ENCODE measurements around the gene SLC6A17. TPM values are rescaled to one million over a fixed set of nuclear protein-coding genes. Genes with fewer than 3 reads are reported as not detected.

The SLC6A17 gene
- total RNA-seq, 1 experiment from 2014 or later = not detected

- ChIA-PET CTCF (no interaction called here), POLR2A (ENCODE audit: low non-redundant PET) (no interaction called here)
- H3K27ac ChIP-seq (ENCODE audit: low read depth, low read length, poor library complexity, severe bottlenecking) = no peak overlapping the region
- no peak for DNase-seq (ENCODE audit: low spot score)
- H3K4me1 ChIP-seq (ENCODE audit: insufficient read depth, low read length, poor library complexity, severe bottlenecking) = peaks cover 8% of the 10 kb centered on the region
- H3K36me3 ChIP-seq (ENCODE audit: insufficient read depth, low read length, poor library complexity, severe bottlenecking) = no peaks in the 10 kb centered on the region
- no peaks in the 10 kb centered on the region for H3K27me3 ChIP-seq (replicated peaks; ENCODE audit: insufficient read depth, low read depth, low read length, poor library complexity)
- no peak for TF ChIP-seq EZH2 (IDR thresholded peaks at IDR 0.05; ENCODE audit: borderline replicate concordance, low read depth, low read length, poor library complexity, severe bottlenecking)
- TF ChIP-seq, protein P1, sequence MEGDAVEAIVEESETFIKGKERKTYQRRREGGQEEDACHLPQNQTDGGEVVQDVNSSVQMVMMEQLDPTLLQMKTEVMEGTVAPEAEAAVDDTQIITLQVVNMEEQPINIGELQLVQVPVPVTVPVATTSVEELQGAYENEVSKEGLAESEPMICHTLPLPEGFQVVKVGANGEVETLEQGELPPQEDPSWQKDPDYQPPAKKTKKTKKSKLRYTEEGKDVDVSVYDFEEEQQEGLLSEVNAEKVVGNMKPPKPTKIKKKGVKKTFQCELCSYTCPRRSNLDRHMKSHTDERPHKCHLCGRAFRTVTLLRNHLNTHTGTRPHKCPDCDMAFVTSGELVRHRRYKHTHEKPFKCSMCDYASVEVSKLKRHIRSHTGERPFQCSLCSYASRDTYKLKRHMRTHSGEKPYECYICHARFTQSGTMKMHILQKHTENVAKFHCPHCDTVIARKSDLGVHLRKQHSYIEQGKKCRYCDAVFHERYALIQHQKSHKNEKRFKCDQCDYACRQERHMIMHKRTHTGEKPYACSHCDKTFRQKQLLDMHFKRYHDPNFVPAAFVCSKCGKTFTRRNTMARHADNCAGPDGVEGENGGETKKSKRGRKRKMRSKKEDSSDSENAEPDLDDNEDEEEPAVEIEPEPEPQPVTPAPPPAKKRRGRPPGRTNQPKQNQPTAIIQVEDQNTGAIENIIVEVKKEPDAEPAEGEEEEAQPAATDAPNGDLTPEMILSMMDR (conservative IDR thresholded peaks at IDR 0.05; ENCODE audit: low read depth, low read length) = no peak
- intact Hi-C loops (cut with micrococcal nuclease; ENCODE audit: unreplicated experiment) = no loop called here
- no TSS peak for BruUV-seq (replicated peaks)
- H3K4me3 ChIP-seq (ENCODE audit: low read depth, low read length, poor library complexity, severe bottlenecking) = no peak overlapping the region
- H3K9me3 ChIP-seq (ENCODE audit: low read depth, low read length, poor library complexity, severe bottlenecking) = no peaks in the 10 kb centered on the region
Observed at GRCh38 chr1:110243146-110243545, 92.9 kb downstream of the SLC6A17 start.

DNA sequence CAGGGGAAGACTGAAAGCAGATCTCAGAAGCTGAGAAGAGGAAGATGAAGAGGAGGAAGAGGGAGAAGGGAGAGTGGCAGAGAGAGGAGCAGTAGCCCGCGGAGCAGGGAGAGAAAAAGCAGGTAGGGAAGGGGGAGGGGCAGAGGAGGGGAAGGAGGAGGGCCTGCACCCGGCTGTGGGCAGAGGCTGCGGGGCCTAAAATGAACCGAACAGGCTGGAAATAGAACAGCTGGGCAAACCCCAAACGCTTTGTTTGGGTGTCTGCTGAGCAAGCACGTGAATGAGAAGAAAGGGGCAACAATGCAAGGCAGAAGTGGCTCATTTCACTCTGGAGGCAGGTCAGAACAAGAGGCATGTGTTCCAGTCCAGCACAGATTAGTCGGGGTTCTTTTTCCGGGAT, 93.3 kb downstream of the SLC6A17 start:
- no TSS peak for BruUV-seq (replicated peaks)

DNA sequence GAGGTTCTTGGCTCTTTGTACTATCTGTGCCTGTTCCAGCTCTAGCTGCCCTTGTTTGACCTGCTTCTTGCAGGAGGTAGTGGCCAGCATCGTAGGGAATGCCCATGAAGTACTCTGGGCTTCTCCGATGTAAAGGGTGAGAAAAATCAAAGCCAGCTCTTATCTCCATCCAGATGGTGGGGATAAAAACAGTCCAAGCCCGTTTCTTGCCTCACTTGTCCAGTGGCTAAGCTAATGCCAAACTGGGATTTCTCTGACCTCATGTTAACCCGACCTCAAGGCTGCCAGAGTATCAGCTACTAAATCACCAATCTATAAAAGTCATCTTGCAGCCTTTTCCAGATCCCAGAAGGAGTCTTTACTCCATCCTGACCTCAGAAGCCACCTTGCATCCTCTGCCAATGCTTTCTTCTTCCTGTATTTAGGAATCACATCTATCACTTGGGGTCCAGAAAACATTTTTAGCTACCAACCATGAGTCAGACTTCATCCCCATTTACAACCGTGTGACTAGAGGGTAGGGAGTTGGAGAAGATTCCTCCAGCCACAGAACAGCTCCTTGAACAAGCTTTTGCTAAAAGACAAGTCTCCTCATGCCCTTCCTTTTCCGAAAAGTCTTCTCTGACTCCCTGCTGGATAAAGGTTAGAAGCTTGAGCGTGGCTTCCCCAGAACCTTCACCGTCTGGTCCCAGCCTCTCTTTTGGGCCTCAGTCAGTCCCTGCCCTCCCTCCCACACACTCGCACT, 95.8 kb downstream of the SLC6A17 start:
- Histone ChIP-seq H3K36me3 (ENCODE audit: insufficient read depth, low read length, poor library complexity, severe bottlenecking) (no peaks in the 10 kb centered on the region), H3K9me3 (ENCODE audit: low read depth, low read length, poor library complexity, severe bottlenecking) (no peaks in the 10 kb centered on the region), H3K27me3 (replicated peaks; ENCODE audit: insufficient read depth, low read depth, low read length, poor library complexity) (no peaks in the 10 kb centered on the region), H3K27ac (ENCODE audit: low read depth, low read length, poor library complexity, severe bottlenecking) (no peak overlapping the region), H3K4me1 (ENCODE audit: insufficient read depth, low read length, poor library complexity, severe bottlenecking) (no peaks in the 10 kb centered on the region), H3K4me3 (ENCODE audit: low read depth, low read length, poor library complexity, severe bottlenecking) (no peak overlapping the region)
- DNase-seq (ENCODE audit: low spot score) = no peak
- ChIA-PET CTCF (interaction anchor here (0.6 kb wide), 1 partner anchor 37 kb away, joined by 3 read pairs; no protein-coding TSS in a partner anchor), POLR2A (ENCODE audit: low non-redundant PET) (no interaction called here)
- BruUV-seq (replicated peaks) = no TSS peak
- intact Hi-C loops (cut with micrococcal nuclease; ENCODE audit: unreplicated experiment) = no loop called here
- TF ChIP-seq, protein P1 (conservative IDR thresholded peaks at IDR 0.05; ENCODE audit: low read depth, low read length) = no peak
- TF ChIP-seq EZH2 (IDR thresholded peaks at IDR 0.05; ENCODE audit: borderline replicate concordance, low read depth, low read length, poor library complexity, severe bottlenecking) = no peak

More for the DNA sequence above, 93.3 kb downstream of the SLC6A17 start:
- H3K4me3 ChIP-seq (ENCODE audit: low read depth, low read length, poor library complexity, severe bottlenecking) = no peak overlapping the region
- H3K9me3 ChIP-seq (ENCODE audit: low read depth, low read length, poor library complexity, severe bottlenecking) = no peaks in the 10 kb centered on the region
- intact Hi-C loops (cut with micrococcal nuclease; ENCODE audit: unreplicated experiment) = no loop called here
- ChIA-PET CTCF (no interaction called here), POLR2A (ENCODE audit: low non-redundant PET) (interaction anchor here (0.6 kb wide), 1 partner anchor 30 kb away, joined by 3 read pairs; no protein-coding TSS in a partner anchor)
- TF ChIP-seq, protein P1 (conservative IDR thresholded peaks at IDR 0.05; ENCODE audit: low read depth, low read length) = no peak
- TF ChIP-seq EZH2 (IDR thresholded peaks at IDR 0.05; ENCODE audit: borderline replicate concordance, low read depth, low read length, poor library complexity, severe bottlenecking) = no peak
- no peak for DNase-seq (ENCODE audit: low spot score)
- no peaks in the 10 kb centered on the region for H3K27me3 ChIP-seq (replicated peaks; ENCODE audit: insufficient read depth, low read depth, low read length, poor library complexity)
- no peaks in the 10 kb centered on the region for H3K36me3 ChIP-seq (ENCODE audit: insufficient read depth, low read length, poor library complexity, severe bottlenecking)
- H3K4me1 ChIP-seq (ENCODE audit: insufficient read depth, low read length, poor library complexity, severe bottlenecking) = peaks cover 8% of the 10 kb centered on the region
- H3K27ac ChIP-seq (ENCODE audit: low read depth, low read length, poor library complexity, severe bottlenecking) = no peak overlapping the region

Data from A673 (cell line).